ENCODE results near the gene LDLRAD2. TPM values are rescaled to one million over a fixed set of nuclear protein-coding genes. Genes with fewer than 3 reads are reported as not detected.

LDLRAD2 gene
- total and polyA plus RNA-seq, 2 of the 4 experiments (the other 2 are of a cell fraction) = 0.05 TPM; not detected in 1

DNA sequence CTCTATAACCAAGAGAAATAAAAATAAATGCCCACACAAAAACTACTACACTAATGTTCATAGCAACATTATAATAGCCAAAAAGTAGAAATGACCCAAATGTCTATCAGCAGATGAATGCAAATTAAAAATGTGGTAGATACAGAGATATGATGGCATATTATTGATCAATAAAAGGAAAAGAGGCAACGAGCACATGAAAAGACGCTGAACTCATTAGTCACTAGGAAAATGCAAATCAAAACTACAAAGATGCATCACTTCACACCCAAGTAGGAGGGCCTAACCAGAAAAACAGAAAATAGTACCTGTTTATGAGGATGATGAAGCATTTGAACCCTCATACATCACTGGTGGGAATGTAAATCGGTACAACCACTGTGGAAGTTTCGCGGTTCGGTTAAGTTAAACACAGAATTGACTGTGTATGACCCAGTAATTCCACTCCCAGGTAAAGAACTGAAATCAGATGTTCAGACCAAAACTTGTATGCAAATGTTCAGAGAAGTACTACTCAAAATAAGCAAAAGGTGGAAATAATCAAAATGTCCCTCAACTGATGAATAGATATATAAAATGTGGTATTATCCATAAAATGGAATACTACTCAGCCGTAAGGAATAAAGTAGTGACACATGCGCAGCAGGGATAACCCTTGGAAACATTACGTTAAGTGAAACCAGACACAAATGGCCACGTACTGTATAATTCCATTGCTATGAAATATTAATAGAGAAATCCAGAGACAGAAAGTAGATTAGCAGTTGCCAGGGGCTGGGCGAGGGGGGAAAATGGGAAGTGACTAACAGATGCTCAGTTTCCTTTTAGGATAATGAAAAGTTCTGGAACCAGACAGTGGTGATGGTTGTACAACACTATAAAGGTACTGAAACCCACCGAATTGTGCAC, 32.2 kb upstream of the LDLRAD2 start:
- no peak overlapping the region for H2AFZ ChIP-seq (replicated peaks; ENCODE audit: low read length, poor library complexity)
- H3K27ac ChIP-seq (ENCODE audit: insufficient read depth, low read length) = no peak overlapping the region
- BruUV-seq (replicated peaks) = TSS peak; percentile 19
- ATAC-seq (ENCODE audit: low read depth) (no peak), DNase-seq (no peak)
- H3K4ac ChIP-seq (ENCODE audit: low read depth, low read length) = no peak overlapping the region
- no peak overlapping the region for H4K91ac ChIP-seq (ENCODE audit: insufficient read depth, low read depth, low read length)
- H2BK120ac ChIP-seq (ENCODE audit: low read depth, low read length) = no peak overlapping the region
- dilution Hi-C loops (cut with HindIII; ENCODE audit: low sequenced_read_pairs, unreplicated experiment) = no loop called here
- peaks cover 10% of the 10 kb centered on the region for H3K4me1 ChIP-seq (ENCODE audit: control insufficient read depth, insufficient read depth, low read length)
- no peak overlapping the region for H2AK9ac ChIP-seq (replicated peaks; ENCODE audit: low read depth, low read length, poor library complexity)
- H3K79me1 ChIP-seq (ENCODE audit: low read depth in 1 of 2, low read length in 2 of 2) = peaks cover 12 to 49% of the 10 kb centered on the region in 2 experiments; a peak in 3 of 4 replicates
- ChIA-PET CTCF (no interaction called here), POLR2A (ENCODE audit: unreplicated experiment) (no interaction called here)
- in situ Hi-C loops (cut with MboI; ENCODE audit: low sequenced_read_pairs) = no loop called here
- no peak overlapping the region for H2BK20ac ChIP-seq (ENCODE audit: low read depth, low read length)
- H3K4me2 ChIP-seq (ENCODE audit: low read depth, low read length) = no peak overlapping the region
- no peaks in the 10 kb centered on the region for H3K36me3 ChIP-seq (ENCODE audit: control insufficient read depth, insufficient read depth, low read length)
- TF ChIP-seq CHD1 (IDR thresholded peaks at IDR 0.05; ENCODE audit: low read depth, low read length) (no peak), FOS (IDR thresholded peaks at IDR 0.05; ENCODE audit: low read depth, low read length) (no peak), MAFK (IDR thresholded peaks at IDR 0.05; ENCODE audit: low read depth, low read length) (no peak), RAD21 (IDR thresholded peaks at IDR 0.05; ENCODE audit: low read length) (no peak), CTCF (conservative IDR thresholded peaks at IDR 0.05; ENCODE audit: low read depth, low read length) (no peak), CEBPB (IDR thresholded peaks at IDR 0.05; ENCODE audit: low read depth, low read length) (no peak), MAZ (IDR thresholded peaks at IDR 0.05; ENCODE audit: borderline replicate concordance, low read depth, low read length) (no peak), NFE2L2 (IDR thresholded peaks at IDR 0.05; ENCODE audit: low read depth, low read length) (no peak), SMC3 (IDR thresholded peaks at IDR 0.05; ENCODE audit: low read depth, low read length) (no peak), RFX5 (IDR thresholded peaks at IDR 0.05; ENCODE audit: low read depth, low read length) (no peak), BHLHE40 (IDR thresholded peaks at IDR 0.05; ENCODE audit: low read depth, low read length) (no peak)
- TF ChIP-seq, protein P1, sequence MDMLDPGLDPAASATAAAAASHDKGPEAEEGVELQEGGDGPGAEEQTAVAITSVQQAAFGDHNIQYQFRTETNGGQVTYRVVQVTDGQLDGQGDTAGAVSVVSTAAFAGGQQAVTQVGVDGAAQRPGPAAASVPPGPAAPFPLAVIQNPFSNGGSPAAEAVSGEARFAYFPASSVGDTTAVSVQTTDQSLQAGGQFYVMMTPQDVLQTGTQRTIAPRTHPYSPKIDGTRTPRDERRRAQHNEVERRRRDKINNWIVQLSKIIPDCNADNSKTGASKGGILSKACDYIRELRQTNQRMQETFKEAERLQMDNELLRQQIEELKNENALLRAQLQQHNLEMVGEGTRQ (IDR thresholded peaks at IDR 0.05; ENCODE audit: low read depth, low read length) = no peak
- peaks cover 2% of the 10 kb centered on the region; the same call in 1 of the 2 replicates for H3K9me3 ChIP-seq (ENCODE audit: control insufficient read depth, insufficient read depth, low read length)
- no peak overlapping the region for H3K23ac ChIP-seq (ENCODE audit: low read depth, low read length)
- H4K20me1 ChIP-seq (ENCODE audit: insufficient read depth, low read length) = peaks cover 63% of the 10 kb centered on the region
- H3K14ac ChIP-seq (replicated peaks; ENCODE audit: low read depth, low read length) = no peak overlapping the region
- no peak overlapping the region for H3K56ac ChIP-seq (ENCODE audit: extremely low read depth, insufficient read depth, low read length)
- no peak overlapping the region for H2BK15ac ChIP-seq (ENCODE audit: low read depth, low read length)
- WGBS, 2 experiments (ENCODE audit: extremely low coverage in 2 of 2, insufficient read length in 1 of 2) = no CpG with 5 or more reads among the region's 12 CpGs
- H3K9me1 ChIP-seq (ENCODE audit: insufficient read depth, low read length) = peaks cover 11% of the 10 kb centered on the region
- H2BK5ac ChIP-seq (ENCODE audit: low read depth, low read length, poor library complexity, severe bottlenecking) = peak overlapping the region; percentile 16
- H3K18ac ChIP-seq (ENCODE audit: low read depth, low read length) = no peak overlapping the region
- H4K8ac ChIP-seq (ENCODE audit: low read depth in 2 of 2, low read length in 2 of 2) = no peak overlapping the region
- H2AK5ac ChIP-seq (ENCODE audit: low read depth, low read length) = no peak overlapping the region
- H3K27me3 ChIP-seq (ENCODE audit: control insufficient read depth, insufficient read depth, low read length) = no peaks in the 10 kb centered on the region
- intact Hi-C loops (cut with micrococcal nuclease) = loop anchor here (5.0 to 10.0 kb wide), 2 partner anchors 37 to 155 kb away; partner anchors contain the start of gene HSPG2
- no peak overlapping the region for H4K5ac ChIP-seq (ENCODE audit: low read depth, low read length)
- no peak overlapping the region for H3K4me3 ChIP-seq (ENCODE audit: insufficient read depth, low read depth, low read length)
- no peak overlapping the region for H3K9ac ChIP-seq (ENCODE audit: low read depth, low read length)

Measured in IMR-90 (cell line).